Spleen (tissue), 7 donors: ENCODE measurements around the gene TENT5C.

ENCODE experiments used
- CTCF ChIP-seq, 11 experiments: fragments of 200-600 bp in 7 of 11; fragments of 450-650 bp in 4 of 11; sonication (generic) in 4 of 11; IDR thresholded peaks in 8 of 11; conservative IDR thresholded peaks in 3 of 11; 1 replicate in 7 of 11; 2 replicates in 4 of 11; pipeline versions ENCODE4 v1.4.0 to v1.8.0; 2016 to 2021; ENCODE audit warnings: antibody characterized with exemption in 11 of 11, inconsistent platforms in 4 of 11, mild to moderate bottlenecking in 1 of 11
- POLR2A ChIP-seq, 3 donors: fragments of 450-650 bp; IDR thresholded peaks; one replicate each; pipeline ENCODE4 v1.5.1; 2017; ENCODE audit warnings: antibody characterized with exemption in 3 of 3, mild to moderate bottlenecking in 1 of 3
- donor health status: DM: no; HTN: no; CAD: no; lungs with moderate emphysema.
- donor health status: DM: no; HTN: no; CAD: no.
- donor health status: DM: no; HTN: no; CAD: no.

DNA sequence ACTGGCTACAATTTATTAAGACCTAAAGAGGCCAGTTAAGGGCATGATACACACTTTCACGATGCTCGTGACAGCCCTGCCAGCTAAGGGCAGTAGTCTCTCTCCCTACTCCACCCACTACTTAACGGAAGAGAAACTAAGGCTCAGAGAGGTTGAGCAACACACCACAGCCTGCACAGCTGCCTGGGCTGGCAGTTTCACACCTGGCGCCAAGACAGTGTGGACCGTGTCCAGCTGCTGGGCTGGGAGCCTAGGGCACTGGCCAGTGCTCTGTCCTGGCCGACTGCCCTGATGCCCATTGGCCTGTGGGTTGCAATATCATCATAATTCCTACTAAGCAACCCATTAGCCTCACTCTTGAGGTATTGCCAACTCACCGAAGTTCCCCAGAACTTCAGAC, 27.6 kb downstream of the TENT5C start:
- TF ChIP-seq CTCF (IDR thresholded peaks at IDR 0.05 in 8 of 11, conservative IDR thresholded peaks at IDR 0.05 in 3 of 11) (no peak), POLR2A (IDR thresholded peaks at IDR 0.05) (no peak)
